HG02763 (cell line): ENCODE data around the gene CDH3.

Experiments
- ATAC-seq: cut with Tn5 transposase; IDR thresholded peaks from one replicate; pipeline ENCODE4 v1.9.1; 2021; ENCODE audit warnings: mild to moderate bottlenecking, moderate library complexity; ENCODE audit not compliant: unreplicated experiment

CDH3 gene

GRCh38 chr16:68734782-68735181 is 89.7 kb downstream of the CDH3 start:
- no peak for ATAC-seq

- ATAC-seq: no peak
Measured at GRCh38 chr16:68736561-68736960, 91.5 kb downstream of the CDH3 start.

- ATAC-seq: no peak
Measured at GRCh38 chr16:68737046-68737729, 92.1 kb downstream of the CDH3 start, which contains the start of gene CDH1. Gene CDH1 (plus strand): TSS chr16:68737292. CDS start chr16:68737416, 124 bp downstream.

GRCh38 chr16:68737730-68738629 is 92.9 kb downstream of the CDH3 start:
- no peak for ATAC-seq

GRCh38 chr16:68739964-68740627 is 95.0 kb downstream of the CDH3 start:
- no peak for ATAC-seq

- no peak for ATAC-seq
Measured at GRCh38 chr16:68740628-68741346, 95.7 kb downstream of the CDH3 start.

GRCh38 chr16:68743664-68744063 is 98.6 kb downstream of the CDH3 start:
- no peak for ATAC-seq

- no peak for ATAC-seq
Measured at GRCh38 chr16:68744744-68745280, 99.7 kb downstream of the CDH3 start.

GRCh38 chr16:68746951-68747350 is 101.8 kb downstream of the CDH3 start:
- ATAC-seq: no peak

GRCh38 chr16:68749432-68749831 is 104.3 kb downstream of the CDH3 start:
- no peak for ATAC-seq
